Measurements from ENCODE around the gene DAPK3.
"Not testable (repeated sequence)": the region's sequence is repeated elsewhere in the genome, so short reads cannot be mapped to it uniquely, and the experiment has no call there.

Gene DAPK3

DNA sequence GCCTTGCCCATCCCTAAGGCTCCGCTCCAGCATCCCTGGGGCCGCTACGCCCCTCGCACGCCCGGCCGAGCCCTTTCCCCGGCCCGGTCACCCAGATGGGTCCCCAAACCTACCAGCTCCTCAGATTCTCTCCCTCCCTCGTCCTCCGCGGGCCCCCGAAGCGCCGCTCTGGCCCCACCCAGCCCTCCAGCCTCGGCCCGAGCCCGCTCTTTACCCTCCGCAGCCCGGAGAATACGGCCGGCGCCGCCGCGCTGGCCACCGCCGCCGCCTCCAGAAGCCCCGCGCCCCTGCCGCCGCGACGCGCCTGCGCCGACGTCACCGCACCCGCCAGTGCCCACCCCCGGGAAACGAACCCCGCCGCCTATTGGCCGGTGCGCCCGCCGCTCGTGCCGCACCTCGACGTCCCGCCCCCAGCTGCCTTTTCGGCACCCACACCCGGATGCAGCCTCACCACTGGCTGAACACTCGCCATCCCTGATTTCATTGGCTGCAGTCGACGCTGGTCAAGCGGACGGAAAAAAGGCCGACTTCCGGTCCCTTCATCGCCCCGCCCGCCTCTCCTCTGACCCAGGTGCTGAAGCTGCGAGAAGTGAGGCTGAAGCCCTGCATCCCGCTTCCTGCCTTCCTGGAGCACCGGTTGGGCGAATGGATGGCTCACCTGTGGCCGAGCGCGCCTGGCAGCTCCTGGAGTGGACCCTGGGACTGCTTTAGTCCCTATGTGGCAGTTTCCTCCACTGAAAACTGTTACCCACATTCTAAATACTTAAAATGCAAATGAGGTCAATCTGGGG, at the start of gene DAPK3:
Gene DAPK3 (minus strand): TSS at position 292 of the 791 bp plus-strand sequence. CDS start 1,364 bp downstream, outside the sequence.
- DNase-seq (ENCODE audit: low read depth) = peak; percentile 96

GRCh38 chr19:4019578-4019977, 48.7 kb upstream of the DAPK3 start:
- DNase-seq (ENCODE audit: low read depth) = no peak

- DNase-seq (ENCODE audit: low read depth) = no peak
These were observed 48.0 kb upstream of the DAPK3 start for GRCh38 chr19:4018775-4019504.

DNA sequence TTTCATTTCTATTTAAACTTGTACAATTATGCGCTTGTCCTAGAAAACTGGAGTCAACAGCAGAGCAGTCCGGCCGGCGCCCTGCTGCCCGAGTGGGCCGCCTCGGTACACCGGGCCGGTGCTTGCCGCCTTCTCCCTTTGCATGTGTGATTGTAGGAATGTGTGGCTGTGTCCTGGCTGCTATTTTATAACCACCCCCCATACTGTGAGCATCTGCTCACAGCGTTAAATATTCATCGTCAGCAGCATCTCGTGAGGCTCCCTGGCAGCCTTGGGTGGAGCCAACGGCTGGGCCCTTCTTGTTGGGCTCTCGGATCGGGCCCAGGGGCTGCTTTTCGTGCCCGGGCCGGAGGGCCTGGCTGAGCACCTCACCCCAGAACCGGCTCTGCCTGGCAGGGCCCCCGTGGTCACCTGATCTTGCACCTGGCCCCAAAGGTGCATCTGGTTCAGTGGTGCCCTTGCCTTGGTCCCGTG, 47.3 kb upstream of the DAPK3 start:
- DNase-seq (ENCODE audit: low read depth) = no peak

DNA sequence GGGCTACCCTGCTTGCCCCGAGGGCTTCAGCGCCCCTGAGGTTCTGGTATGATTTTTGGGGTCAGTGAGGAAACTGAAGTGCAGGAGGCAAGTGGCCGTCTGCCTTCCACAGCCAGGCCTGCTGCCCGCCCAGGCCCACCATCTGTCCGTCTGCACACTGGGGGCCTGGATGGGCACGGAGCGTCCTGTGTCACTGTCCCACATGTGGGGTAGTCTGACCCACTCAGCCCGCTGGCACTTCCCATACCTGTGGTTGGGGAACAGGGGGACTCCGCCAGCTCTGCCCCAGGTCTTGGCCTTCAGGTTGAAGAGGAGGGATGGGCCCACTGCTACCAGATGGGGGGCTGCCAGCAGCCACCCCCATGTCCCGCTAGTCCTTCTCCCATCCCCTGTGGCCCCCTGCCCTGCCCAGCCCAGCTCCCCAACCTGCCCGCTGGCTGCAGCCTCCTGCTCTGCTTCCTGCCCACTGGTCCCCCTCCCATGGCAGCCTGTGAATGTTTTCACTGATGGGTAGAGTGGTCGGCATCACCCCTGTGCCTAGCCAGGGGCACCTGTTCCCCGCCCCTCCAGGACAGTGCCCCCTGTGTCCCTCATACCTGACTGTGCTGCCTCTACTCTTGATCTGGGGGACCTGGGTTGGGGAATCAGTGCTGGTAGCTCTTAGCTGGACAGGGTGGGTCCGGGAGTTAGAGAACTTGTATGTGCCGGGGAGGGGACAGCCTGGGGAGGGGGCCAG, 46.2 kb upstream of the DAPK3 start:
- no peak for DNase-seq (ENCODE audit: low read depth)

DNA sequence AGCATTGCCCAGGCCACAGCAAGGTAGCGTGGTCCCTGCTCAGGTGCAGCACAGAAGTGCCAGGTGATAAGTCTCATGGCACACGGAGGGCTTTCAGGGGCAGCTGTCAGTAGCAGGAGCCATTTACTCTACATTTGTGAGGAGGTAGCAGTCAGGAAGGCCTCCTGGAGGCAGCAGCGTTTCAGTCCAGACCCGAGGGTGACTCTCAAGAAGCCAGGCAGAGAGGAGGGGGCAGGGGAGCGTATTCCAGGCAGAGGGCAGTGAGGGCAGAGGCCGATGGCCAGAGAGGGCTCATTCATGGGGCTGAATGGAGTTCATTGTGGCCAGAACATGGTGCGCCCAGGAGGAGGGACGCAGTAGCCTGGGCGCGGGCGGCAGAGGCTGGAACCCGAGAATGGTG, 45.6 kb upstream of the DAPK3 start:
- no peak for DNase-seq (ENCODE audit: low read depth)

GRCh38 chr19:4015705-4016402, 45.0 kb upstream of the DAPK3 start:
- no peak for DNase-seq (ENCODE audit: low read depth)

GRCh38 chr19:4014541-4015491, 43.9 kb upstream of the DAPK3 start:
- DNase-seq (ENCODE audit: low read depth) = no peak

DNA sequence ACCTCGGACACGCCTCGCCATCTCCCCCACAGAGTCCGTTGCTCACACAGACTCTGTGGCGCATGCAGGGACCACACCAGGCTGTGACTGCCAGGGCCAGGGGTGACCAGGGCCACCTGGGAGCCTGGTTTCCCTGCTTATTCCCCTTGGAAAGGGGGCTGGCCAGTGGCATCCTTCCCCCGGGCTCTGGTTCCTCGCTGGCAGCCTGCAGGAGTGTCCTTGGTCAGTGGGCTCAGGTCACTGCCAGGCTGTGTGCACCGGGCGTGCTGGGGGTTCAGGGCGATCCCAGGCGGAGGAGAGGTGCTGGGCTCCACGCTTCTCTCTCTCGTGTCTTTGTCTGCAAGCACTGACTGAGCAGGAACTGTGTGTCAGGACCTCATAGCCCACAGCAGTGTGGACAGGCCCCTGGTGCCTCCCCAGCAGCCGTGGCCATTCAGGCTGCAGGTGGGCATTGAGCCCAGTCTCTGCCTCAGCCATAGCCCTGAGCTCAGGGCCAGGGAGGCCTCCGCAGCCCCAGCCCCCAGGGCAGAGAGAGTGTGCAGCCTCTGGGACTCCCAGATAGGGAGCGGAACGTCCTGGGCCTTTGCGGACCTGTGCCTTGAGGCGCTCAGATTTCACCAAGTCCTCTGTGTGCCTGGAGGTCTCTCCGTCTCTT, 43.1 kb upstream of the DAPK3 start:
- no peak for DNase-seq (ENCODE audit: low read depth)

DNA sequence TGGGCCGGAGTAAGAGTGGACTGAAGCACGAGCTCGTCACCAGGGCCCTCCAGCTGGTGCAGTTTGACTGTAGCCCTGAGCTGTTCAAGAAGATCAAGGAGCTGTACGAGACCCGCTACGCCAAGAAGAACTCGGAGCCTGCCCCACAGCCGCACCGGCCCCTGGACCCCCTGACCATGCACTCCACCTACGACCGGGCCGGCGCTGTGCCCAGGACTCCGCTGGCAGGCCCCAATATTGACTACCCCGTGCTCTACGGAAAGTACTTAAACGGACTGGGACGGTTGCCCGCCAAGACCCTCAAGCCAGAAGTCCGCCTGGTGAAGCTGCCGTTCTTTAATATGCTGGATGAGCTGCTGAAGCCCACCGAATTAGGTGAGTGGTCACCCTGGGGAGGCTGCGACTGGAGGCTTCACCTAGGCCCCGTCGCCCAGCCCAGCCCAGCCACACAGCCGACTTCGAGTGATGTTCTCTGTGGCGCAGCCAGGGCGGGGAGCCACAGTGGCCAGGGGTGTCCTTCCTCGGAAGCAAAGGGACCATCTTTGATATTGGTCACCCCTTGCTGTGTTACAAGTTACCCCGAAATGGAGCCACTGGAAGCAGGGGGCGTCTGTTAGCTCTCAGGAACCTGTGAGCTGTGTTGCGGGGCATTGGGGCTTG, 42.2 kb upstream of the DAPK3 start:
- no peak for DNase-seq (ENCODE audit: low read depth)

DNA sequence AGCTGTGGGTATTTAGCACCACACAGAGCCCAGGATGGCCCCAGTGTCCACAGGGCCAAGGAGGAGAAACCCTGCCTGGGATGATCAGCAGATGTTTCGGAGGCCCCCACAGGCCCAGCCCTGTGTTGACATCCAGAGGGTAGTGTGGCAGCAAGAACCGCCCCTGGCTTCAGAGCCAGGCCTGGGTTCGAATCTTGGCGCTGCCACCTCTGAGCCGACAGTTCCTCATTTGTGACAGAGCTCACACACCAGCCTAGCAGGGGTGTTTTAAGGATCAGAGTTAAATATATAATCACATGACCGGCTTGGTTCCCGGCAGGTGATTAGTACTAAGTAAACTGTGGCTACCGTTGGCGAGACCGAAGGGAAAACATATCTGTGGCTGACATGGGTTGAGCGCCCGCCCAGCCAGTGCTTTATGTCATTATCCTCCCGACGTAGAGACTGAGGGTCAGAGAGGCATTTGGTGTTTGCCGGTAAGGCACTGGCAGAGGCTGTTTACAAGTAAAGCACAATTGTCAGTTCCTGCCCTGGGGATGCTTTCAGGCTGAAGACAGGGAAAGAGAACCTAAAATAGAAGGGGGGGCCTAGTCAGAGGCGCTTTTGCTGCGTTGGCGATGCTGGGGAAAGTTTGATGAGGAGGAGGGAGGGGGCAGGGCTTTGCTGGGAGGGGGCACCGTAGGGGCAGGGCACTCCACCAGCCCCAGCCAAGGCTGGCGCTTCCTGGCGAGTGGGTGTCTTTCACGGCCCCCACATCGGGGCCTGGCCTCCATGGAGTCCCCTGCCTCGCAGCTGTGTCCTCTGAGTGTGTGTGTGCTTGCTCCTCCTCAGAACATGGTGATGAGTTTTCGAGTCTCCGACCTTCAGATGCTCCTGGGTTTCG, 41.4 kb upstream of the DAPK3 start:
- DNase-seq (ENCODE audit: low read depth) = no peak

- DNase-seq (ENCODE audit: low read depth) = not testable (repeated sequence)
These were observed 40.5 kb upstream of the DAPK3 start for GRCh38 chr19:4011430-4011829.

- DNase-seq (ENCODE audit: low read depth) = no peak
These were observed 39.9 kb upstream of the DAPK3 start for GRCh38 chr19:4010808-4011110.

GRCh38 chr19:4009990-4010807, 39.3 kb upstream of the DAPK3 start:
- DNase-seq (ENCODE audit: low read depth) = no peak

GRCh38 chr19:4007836-4008539, 37.1 kb upstream of the DAPK3 start:
- DNase-seq (ENCODE audit: low read depth) = no peak

- DNase-seq (ENCODE audit: low read depth) = peak; percentile 87
These were observed 36.3 kb upstream of the DAPK3 start, which contains the start of gene PIAS4 for GRCh38 chr19:4007021-4007835. TSS of gene PIAS4 (plus strand) at chr19:4007736. CDS start at chr19:4007761, 25 bp downstream.

Data from stromal cell of bone marrow (primary cell).